ENCODE measurements around the gene ABCA4. TPM values are rescaled to one million over a fixed set of nuclear protein-coding genes. Genes with fewer than 3 reads are reported as not detected.

The ABCA4 gene
- total and polyA plus RNA-seq, 2 of the 8 experiments (the other 6 are each of a cell fraction or from before 2014, with no cell fraction given), result 0.06 TPM; not detected in 1

DNA sequence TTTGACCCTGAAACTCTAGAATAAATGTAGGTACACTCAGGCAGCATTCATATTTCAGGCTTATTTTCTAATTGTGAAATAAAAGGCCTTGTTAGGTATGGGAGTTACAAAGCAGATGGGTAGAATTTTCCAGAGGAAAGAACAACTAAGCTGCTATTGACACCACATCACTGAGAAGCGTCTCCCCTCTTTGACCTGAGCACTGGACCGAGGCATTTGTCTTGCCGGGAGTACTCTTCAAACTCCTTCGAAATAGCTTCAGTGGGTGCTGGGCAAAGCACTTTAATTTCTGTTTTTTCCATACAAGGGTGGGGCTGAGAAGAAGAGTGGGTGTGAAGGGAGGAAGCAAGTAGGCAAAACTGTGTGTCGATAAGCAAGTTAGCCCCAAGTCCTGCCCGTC, 36.4 kb downstream of the ABCA4 start:
- POLR2A ChIA-PET (ENCODE audit: partially characterized antibody), result interaction anchor here (0.9 kb wide), 1 partner anchor 201 kb away, joined by 3 read pairs; no protein-coding TSS in a partner anchor
- no peak overlapping the region for H3K9ac ChIP-seq (replicated peaks in 1 of 4; ENCODE audit: extremely low read depth in 1 of 4, low read depth in 3 of 4, low read length in 3 of 4)
- no peaks in the 10 kb centered on the region for H3K9me3 ChIP-seq (ENCODE audit: insufficient read depth in 2 of 2, low read depth in 1 of 2, low read length in 1 of 2)
- no peak overlapping the region for H2BK12ac ChIP-seq (ENCODE audit: low read depth, low read length)
- no peaks in the 10 kb centered on the region for H3K36me3 ChIP-seq (ENCODE audit: control insufficient read depth in 2 of 4, insufficient read depth in 4 of 4, low read length in 3 of 4)
- H4K8ac ChIP-seq (ENCODE audit: extremely low read depth, insufficient read depth, low read length), result no peak overlapping the region; the same call in 1 of the 2 replicates
- CTCF ChIA-PET (ENCODE audit: partially characterized antibody), result interaction anchor here (0.7 to 4.3 kb wide), 5 partner anchors 16 to 58 kb away, joined by 3 to 18 read pairs (median 6); no protein-coding TSS in a partner anchor
- H3K18ac ChIP-seq (ENCODE audit: extremely low read depth, low read length), result no peak overlapping the region
- H3K56ac ChIP-seq (replicated peaks; ENCODE audit: insufficient read length, low read depth, low read length), result no peak overlapping the region
- H4K5ac ChIP-seq (ENCODE audit: insufficient read length, low read depth, low read length), result no peak overlapping the region
- H3K23ac ChIP-seq (ENCODE audit: insufficient read length), result no peak overlapping the region
- H2BK120ac ChIP-seq (replicated peaks; ENCODE audit: low read depth, low read length), result no peak overlapping the region
- WGBS, 2 experiments (ENCODE audit: extremely low coverage in 1 of 2, insufficient coverage in 1 of 2, insufficient read length in 1 of 2, insufficient replicate concordance in 2 of 2, low coverage in 1 of 2, low lambda C conversion rate in 2 of 2, missing lambda C conversion rate in 1 of 2), result 90% methylated on average over 6 of the region's 6 CpGs; no CpG with 5 or more reads in 1 of the 2 experiments
- no peak overlapping the region for H2AFZ ChIP-seq (ENCODE audit: low read length)
- H4K91ac ChIP-seq (replicated peaks; ENCODE audit: insufficient read length, low read length), result no peak overlapping the region
- DNase-seq (ENCODE audit: low read depth in 1 of 2, low spot score in 2 of 2) (no peak), FAIRE-seq (no peak)
- no peaks in the 10 kb centered on the region for H3K79me2 ChIP-seq (ENCODE audit: control insufficient read depth in 1 of 2, insufficient read depth in 2 of 2, low read length in 2 of 2)
- no peak overlapping the region for H2BK20ac ChIP-seq (ENCODE audit: low read length)
- no peak overlapping the region for H2AK5ac ChIP-seq (ENCODE audit: low read depth, low read length)
- H3K4me1 ChIP-seq (replicated peaks in 1 of 4; ENCODE audit: control insufficient read depth in 3 of 4, insufficient read depth in 4 of 4, low read length in 3 of 4), result no peaks in the 10 kb centered on the region
- no peak overlapping the region for H3K4ac ChIP-seq (replicated peaks; ENCODE audit: insufficient read length, low read depth, low read length)
- no peaks in the 10 kb centered on the region for H3K23me2 ChIP-seq (ENCODE audit: low read depth, low read length)
- H3K79me1 ChIP-seq (ENCODE audit: low read depth, low read length), result no peaks in the 10 kb centered on the region
- H3K27me3 ChIP-seq (replicated peaks in 1 of 4; ENCODE audit: control insufficient read depth in 3 of 4, extremely low read depth in 1 of 4, insufficient read depth in 3 of 4, low read length in 3 of 4), result no peaks in the 10 kb centered on the region; a peak in 2 of 7 replicates
- H2BK15ac ChIP-seq (ENCODE audit: low read length), result no peak overlapping the region
- H3K4me3 ChIP-seq (ENCODE audit: extremely low read depth in 1 of 4, insufficient read depth in 2 of 4, low read depth in 3 of 4, low read length in 4 of 4), result no peak overlapping the region
- H3K14ac ChIP-seq (ENCODE audit: insufficient read length), result no peak overlapping the region
- no peak overlapping the region for H3K27ac ChIP-seq (ENCODE audit: low read depth, low read length)
- no peak overlapping the region for H2BK5ac ChIP-seq (ENCODE audit: low read depth, low read length)
- no peaks in the 10 kb centered on the region for H4K20me1 ChIP-seq (replicated peaks in 1 of 2; ENCODE audit: control insufficient read depth in 1 of 2, insufficient read depth in 2 of 2, low read length in 2 of 2)
- H3K4me2 ChIP-seq (ENCODE audit: insufficient read depth in 1 of 2, low read depth in 2 of 2, low read length in 2 of 2), result no peak overlapping the region
- TF ChIP-seq SIN3A (conservative IDR thresholded peaks at IDR 0.05 in 1 of 2, IDR thresholded peaks at IDR 0.05 in 1 of 2; ENCODE audit: low read depth in 1 of 2, low read length in 2 of 2), result no peak
- no peak for TF ChIP-seq TCF12 (IDR thresholded peaks at IDR 0.05; ENCODE audit: low read depth, low read length)
- TF ChIP-seq POLR2A (IDR thresholded peaks at IDR 0.05; ENCODE audit: control extremely low read depth in 1 of 2, low read depth in 2 of 2, low read length in 2 of 2), result no peak
- no peak for TF ChIP-seq KDM1A (IDR thresholded peaks at IDR 0.05; ENCODE audit: borderline replicate concordance, low read length)
- TF ChIP-seq FOSL1 (IDR thresholded peaks at IDR 0.05; ENCODE audit: insufficient read depth, low read depth, low read length), result no peak
- no peak for TF ChIP-seq RAD21 (IDR thresholded peaks at IDR 0.05 in 1 of 2, conservative IDR thresholded peaks at IDR 0.05 in 1 of 2; ENCODE audit: low read depth in 2 of 2, low read length in 2 of 2)
- TF ChIP-seq ZNF274 (IDR thresholded peaks at IDR 0.05; ENCODE audit: borderline replicate concordance, extremely low read depth, low read length), result no peak
- no peak for TF ChIP-seq KDM4A (IDR thresholded peaks at IDR 0.05; ENCODE audit: low read depth, low read length, severe bottlenecking)
- no peak for TF ChIP-seq BCL11A (IDR thresholded peaks at IDR 0.05; ENCODE audit: low read depth in 2 of 2, low read length in 2 of 2)
- no peak for TF ChIP-seq RXRA (IDR thresholded peaks at IDR 0.05; ENCODE audit: insufficient read depth, low read depth, low read length)
- TF ChIP-seq SP2 (IDR thresholded peaks at IDR 0.05; ENCODE audit: low read length), result no peak
- TF ChIP-seq CEBPB (IDR thresholded peaks at IDR 0.05; ENCODE audit: low read depth, low read length), result no peak
- no peak for TF ChIP-seq GABPA (IDR thresholded peaks at IDR 0.05; ENCODE audit: borderline replicate concordance, insufficient read depth, low read length)
- TF ChIP-seq RFX5 (IDR thresholded peaks at IDR 0.05; ENCODE audit: borderline replicate concordance, low read depth, low read length), result no peak
